ENCODE results near the gene GLRX.
"Not testable (repeated sequence)": the region's sequence is repeated elsewhere in the genome, so short reads cannot be mapped to it uniquely, and the experiment has no call there.

Gene GLRX

DNA sequence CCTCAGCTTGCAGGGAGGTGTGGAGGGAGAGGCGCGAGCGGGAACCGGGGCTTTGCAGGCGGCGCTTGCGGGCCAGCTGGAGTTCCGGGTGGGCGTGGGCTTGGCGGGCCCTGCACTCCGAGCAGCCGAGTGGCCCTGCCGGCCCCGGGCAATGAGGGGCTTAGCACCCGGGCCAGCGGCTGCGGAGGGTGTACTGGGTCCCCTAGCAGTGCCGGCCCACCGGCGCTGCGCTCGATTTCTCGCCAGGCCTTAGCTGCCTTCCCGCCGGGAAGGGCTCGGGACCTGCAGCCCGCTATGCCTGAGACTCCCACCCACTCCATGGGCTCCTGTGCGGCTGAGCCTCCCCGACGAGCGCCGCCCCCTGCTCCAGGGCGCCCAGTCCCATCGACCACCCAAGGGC lies 28.6 kb upstream of the GLRX start:
- DNase-seq: not testable (repeated sequence)

DNA sequence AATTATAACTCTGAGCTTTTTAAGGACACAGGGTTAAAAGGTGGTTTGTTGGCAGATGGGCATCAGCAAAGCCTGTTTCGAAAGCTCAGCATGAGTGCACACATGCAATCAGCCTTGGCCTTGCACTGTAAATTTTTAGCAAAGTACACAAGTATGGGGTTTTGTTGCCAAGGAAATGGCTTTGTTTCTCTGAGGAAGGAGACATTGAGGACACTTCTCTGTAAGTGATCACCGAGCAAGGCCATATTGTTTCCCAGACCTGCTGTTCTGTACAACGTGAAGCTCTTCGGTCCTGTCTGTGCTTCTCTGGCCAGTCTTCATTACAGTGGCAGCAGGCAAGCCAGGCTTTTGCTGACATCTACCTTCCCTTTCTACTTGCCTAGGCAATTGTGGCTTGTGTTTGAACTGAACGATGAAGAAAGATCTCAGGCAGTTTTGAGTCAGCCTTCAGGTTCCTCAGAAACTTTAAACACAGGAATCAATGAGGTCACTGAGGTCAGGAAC lies 27.9 kb upstream of the GLRX start:
- DNase-seq: no peak

DNA sequence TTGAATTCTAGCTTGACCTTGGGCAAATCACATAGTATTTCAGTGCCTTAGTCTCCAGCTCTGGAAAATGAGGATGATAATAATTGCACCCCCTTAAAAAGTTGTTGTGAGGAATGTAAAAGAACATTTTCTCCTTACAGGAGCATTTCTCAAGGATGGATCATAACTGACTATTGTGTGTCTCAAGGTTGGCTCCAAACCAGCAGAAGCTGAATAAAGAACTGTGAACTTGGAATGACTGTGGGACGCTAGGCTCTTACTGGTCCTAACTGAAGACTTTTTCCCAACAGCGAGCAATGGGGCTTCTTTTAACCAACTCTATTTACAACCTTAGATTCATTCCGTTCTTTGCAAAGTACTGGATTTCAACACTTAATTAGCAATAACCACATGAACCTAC lies 26.2 kb upstream of the GLRX start:
- DNase-seq: no peak

DNA sequence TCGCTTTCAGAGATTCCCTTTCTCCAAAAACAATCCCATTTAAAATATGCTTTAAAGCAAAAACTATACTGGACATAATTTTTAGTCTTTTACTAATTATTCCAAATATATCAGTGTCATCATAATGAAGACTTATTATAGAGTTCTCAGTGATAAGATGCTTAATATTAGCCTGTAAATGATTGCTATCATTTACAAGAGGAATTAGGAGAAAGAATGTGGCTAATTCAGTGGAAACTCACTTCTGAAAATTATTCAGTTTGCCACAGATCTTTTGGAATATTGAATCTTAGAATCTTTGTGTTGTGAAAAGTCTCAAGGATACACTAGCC lies 24.7 kb upstream of the GLRX start:
- DNase-seq: no peak

DNA sequence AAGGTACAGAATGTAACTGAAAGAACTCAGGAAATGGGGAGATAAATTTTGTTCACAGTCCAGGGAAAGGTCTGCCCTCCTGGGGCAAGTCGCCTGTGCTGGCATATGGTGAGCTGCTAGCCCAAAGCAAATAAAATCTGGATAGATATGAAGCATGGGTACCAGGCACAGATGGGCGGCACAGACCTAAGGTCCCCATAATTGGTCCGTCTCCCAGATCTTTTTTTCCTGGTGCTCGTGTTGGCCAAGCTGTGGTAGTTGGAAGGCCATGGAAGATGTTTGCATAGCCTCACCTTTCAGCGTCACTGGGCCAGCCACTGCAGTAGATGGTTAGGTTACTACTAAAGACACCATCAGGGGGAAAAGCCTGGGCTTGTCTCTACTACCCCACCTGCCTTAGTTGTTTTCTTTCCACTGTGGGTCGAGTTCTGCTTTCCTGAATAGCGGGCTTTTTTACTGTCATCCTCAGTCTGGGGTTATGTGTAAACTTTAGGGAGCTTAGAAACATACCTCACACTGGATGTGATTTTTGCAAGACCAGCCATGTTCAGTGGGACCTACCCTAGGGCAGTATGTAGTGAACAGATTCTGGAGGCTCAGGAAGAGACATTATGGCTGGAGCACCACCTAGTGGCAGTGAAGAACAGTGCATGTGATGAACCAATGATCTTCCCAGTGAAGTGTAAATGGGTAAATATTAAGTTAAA lies 24.2 kb upstream of the GLRX start:
- DNase-seq: no peak

DNA sequence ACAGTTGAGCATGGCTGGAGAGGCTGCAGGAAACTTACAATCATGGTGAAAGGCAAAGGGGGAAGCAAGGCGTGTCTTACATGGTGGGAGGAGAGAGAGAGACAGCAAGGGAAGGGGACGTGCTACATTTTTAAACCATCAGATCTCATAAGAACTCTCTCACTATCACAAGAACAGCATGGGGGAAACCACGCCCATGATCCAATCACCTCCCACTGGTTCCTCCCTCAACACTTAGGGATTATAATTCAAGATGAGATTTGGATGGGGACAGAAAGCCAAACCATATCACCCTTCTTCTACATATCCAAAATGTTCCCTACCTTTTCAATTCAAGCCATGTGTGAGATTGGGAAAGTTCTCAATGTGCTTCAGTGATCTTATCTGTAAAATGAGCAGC lies 22.9 kb upstream of the GLRX start:
- DNase-seq: no peak

DNA sequence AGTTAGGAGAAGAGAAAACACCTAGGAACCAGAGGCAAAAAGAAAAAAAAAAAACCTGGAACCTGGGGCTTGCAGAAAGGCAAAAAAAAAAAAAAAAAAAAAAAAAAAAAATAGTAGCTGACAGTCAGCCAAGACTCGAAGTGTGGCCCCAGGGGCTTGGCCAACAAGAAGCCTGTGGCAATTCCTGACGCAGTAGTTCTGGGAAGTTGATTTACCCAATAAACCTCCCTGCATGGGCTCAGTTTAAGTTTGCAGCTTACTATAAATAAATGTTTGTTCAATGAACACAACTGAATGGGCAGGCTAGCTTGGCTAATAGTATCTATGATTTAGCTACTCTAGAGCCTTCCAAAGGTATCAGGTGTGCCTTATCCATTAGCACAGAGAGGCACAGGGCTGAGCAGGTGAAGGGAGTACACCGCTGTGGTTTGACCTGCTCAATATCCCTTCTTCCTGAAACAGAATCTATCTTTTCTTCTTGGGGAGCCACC lies 21.3 kb upstream of the GLRX start:
- no peak for DNase-seq

DNA sequence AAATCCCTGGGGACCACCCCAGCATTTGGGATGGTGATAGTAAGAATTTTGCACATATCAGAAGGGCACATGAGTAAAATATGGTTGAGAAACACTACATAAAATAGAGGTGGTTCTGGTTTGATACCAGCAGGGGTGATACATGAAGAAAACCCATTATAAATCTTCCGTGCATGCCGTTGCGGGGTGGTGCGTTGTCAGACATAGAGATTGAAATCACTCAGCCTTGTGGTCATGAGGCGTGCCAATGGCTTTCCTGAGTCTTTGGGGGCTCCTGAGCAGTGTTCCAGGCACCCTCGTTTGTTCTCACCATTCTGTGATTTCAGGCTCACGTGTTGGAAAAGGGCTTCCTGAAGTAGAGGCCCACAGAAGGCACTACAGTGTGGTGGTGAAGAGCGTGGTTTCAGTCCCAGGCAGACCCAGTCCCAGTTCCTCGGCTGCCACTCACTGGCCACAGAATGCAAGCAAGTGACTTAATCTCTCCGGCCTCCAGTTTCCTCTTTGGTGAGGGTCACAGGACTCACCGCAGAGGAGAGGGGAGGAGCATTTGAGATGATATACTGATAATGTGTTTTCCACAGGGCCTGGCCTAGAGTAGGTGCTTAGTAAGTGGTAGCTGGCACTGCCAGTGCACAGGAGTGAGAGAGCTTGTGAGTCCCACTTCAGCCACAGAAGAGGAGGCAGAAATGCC lies 20.5 kb upstream of the GLRX start:
- DNase-seq: no peak

DNA sequence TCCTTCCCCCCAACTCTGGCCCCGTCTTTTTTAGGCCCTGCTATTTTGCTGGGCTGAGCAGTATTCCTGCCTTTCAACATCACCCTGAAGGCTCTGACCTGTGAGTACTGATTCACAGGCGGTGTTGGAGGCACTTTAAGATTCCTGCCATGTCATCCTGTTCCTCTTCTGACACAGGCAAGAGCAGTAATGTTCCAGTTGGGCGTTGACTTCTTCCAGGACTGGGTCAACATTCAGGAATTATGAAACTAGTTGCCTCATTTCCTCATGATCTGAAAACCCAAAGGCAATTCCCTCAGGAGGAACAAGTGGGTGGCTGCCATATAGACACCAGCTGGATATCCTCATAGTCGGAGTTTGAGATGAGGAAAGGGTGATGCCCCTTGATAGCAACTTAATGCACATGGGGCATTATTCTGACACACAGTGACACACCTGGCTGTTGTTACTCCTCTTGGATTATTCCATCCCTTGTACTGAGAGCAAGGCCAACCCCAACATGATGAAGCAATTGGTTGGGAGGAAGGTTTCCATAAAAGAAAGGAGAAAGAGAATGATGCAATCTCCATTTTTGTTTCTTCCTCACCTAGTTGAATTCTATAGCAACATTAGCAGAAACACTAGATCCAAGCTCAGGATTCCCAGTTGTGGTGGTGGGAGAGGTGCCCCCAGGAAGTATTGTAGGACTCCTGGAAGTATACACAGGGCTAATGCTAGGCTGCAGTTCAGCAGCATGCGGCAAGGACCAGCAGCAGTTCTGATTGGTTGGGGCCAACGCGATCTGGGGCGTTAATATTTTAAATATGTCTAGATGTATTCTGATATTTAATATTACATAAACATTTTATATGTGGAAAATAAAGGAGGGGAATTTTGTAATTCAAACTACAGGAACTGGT lies 19.6 kb upstream of the GLRX start:
- DNase-seq: no peak

DNA sequence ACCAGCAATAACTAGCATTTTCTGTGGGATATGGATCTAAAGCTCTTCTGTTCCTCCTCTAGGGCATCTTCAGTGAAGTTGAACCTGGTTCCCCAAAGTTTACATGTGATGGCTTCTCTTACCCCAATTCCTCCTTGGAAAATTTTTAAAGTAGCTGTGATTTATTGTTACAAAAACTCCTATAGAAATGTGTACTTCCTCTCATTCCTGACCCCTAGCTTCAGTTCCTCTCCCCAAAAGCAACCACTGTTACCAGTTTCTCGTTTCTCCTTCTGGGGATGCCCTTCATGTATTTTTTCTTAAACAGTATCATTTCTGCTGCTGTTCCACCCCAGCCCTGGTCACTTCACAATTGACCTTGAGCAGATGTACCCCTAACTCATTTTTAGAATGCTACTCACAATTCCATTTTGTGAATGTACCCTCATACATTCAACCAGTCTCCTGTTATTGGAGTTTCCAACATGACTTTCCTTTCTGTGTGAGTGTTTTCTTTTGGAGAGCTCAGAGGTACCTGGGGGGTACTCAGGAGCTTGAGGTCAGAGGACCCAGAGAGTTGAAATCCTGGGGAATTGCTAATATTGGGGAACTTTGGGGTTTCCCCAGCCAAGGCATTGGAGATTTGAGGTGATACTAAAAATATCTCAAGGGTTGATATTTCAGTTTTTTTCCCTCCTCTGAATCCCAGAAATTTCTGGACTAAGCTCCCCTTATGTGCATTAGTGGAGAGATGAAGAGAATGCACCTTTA lies 18.6 kb upstream of the GLRX start:
- DNase-seq: no peak

DNA sequence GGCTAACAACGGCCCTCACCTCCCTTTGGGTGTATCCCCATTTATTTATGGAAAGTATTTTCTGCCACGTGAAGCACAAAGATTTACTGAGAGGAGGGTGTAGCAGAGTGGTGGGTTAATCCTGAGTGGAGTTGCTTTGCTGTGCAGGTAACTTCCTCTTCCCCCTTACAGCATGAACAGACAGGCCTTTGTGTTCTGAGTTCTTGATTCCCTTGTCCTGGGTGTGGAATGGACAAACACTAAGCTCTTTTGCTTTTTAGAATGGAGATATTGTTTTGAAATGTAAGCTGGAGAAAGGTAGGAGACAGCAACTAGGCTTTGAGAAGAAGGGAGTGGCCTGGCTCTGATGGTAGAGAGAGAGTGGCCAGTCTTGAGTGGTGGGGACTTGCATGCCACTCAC lies 17.1 kb upstream of the GLRX start:
- DNase-seq: no peak

DNA sequence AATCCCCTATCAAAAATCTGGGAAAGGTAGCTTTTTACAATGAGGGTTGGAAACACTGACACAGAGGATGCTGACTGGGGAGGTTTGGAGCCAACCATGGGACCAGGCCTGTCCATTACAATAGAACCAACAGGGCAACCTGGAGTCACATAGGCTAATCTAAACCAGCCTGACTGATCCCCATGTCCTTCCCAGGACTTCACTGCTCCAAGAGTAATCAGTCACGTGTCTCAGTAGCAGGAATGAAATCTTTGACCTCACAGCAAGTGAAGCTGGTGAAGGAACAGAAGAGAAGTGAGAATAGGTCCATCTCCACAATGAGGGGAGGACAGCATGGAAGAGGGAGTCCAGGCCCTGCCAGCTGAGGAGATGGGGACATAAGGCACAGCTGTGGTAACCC lies 16.0 kb upstream of the GLRX start:
- DNase-seq: no peak

DNA sequence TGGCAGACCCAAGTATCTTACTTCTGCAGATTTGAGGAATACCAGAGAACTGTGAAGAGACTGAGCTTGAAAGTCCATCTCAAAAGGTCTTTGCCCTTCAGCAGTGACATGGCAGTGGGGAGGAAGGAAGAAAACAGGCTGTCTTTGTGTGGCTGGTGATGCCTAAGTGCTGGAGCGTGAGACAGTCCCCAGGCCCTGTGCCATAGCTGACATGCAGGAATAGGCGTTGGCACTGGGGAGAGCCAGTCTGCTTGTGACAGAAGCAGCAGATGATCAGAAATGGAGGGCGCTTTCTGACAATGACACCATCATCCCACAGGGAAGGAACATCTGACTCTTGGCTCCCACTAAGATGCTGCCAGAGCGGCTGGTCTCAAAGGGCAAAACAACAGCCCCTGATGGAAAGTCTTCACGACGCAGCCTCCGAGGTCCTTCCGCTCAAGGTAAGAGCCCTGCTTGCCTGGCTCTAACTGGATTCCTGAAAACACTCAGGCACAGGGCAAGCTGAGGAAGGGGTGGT lies 15.5 kb upstream of the GLRX start:
- DNase-seq: no peak

DNA sequence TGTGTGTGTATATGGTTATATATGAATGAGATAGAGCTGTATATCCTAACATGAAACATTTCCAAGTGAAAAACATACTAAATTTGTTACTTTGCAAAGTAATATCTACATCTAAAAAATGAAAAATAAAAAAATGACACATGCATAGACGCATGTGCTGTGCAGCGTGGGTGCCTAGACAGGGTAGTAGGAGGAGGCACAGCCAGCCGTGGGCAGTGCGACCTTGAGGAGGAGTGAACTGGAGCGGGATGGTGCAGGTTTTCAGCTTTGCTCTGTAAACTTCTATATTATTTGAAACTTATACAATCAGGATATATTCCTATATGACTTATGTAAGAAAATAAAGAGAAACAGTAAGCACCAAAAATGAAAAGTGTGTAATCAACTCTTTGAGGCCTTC lies 15.0 kb upstream of the GLRX start:
- DNase-seq: no peak

DNA sequence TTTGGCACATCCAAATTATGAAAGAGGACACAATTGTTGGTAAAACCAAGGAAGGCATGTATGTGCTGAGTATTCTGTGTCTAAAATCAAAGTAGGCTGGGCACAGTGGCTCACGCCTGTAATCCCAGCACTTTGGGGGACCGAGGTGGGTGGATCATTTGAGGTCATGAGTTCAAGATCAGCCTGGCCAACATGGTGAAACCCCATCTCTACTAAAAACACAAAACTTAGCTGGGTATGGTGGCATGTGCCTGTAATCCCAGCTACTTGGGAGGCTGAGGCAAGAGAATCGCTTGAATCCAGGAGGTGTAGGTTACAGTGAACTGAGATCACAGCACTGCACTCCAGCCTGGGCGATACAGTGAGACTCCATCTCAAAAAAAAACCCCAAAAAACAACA lies 14.4 kb upstream of the GLRX start:
- not testable (repeated sequence) for DNase-seq

DNA sequence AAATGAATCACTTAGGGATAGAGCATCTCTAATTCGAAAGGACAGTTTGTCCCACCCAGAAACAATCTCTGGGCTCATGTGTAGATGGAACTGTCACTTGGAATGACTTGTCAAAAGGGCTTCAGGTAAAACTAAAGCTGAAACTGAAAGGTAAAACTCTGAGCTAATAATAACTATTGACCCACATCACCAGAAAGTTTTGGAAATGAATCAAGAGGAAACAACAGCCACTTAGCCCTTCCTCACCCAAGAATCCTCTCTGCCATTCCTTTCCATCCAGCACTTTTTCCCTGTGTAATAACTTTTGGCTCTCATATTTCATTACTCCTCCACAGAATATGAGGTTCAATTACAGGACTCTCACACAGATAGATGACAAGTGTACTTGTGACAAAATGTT lies 14.0 kb upstream of the GLRX start:
- no peak for DNase-seq

DNA sequence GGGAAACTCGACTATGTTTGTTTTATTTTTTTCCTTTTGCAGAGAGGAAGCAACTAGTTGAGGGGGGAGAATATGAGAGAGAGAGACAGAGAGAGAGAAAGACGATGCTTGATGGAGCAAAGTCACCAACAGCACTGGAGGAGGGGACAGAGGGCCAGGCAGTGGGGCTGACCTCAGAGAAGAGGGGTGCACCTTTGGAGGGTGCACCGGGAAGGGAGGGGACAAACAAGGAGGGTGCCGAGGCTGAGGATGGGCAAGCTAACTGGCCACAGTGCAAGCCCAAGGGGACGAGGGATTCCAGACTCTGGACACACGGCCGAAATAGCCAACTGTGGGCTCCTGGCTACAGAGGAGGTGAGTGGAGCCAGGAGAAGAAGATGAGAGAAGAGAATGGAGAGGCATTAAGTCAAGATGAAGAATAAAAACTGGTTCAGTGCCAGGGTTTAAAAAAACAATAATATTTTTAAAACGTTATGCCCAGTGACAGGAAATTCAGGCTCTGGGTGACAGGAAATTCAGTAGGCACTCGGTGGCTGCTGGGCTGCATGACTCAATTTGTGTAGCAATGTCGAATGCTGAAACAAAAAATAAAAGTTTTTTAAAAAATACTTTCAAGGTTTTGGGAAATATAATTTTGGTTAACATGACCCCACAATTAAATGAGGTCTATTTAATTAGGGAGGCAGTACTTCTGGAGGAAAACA lies 13.3 kb upstream of the GLRX start:
- no peak for DNase-seq

DNA sequence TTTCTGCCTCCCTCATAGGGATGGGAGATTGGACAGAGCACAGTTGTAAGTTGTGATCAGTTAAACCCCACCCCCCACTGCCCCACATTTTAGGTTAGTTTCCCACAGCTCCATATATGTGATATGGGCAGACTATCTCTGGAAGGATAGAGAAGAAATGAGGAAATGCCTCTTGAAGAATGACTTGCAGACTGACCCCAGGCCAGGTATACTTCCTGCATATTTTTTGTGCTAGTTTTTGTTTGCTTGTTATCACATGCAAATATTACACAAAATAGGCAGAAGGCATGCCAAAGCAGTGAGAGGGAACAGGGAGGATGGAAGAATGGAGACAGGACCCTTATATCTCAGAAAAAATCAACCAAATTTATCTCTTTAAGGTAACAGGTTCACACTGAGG lies 10.1 kb upstream of the GLRX start:
- no peak for DNase-seq

DNA sequence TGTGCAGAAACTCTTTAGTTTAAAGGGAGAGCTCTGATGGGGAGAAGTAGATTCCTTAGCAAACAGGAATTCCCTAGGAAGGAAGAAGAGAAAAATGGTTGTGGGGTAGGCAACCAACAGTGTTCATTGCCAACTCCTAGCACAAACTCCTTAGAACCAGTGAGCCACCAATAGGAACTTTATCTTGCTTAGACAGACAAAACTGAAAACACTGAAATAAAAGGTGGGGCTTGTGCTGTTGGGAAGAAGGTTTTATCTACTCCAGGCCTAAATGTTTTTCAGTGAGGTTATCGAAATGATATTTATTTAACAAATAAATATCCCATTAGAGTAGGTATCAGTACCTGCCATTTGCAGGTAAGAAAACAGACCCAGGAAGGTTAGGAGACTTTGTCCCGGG lies 7.7 kb upstream of the GLRX start:
- DNase-seq: no peak

DNA sequence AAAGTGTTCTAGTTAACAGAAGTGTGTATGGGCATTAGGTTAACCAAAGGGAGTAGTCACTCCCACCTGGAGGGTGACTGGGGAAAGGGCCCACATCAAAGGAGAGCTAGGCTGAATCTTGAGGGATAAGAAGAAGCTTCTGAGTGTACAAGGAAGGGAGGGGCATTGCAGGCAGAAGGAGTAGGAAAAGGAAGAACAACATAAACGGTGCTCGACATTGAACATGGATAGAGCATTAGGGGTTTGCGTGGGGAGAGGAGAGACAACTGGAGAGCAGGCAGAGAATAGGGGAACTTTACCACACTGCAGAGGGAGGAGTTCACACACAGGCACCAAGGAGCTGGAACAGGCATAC lies 5.3 kb upstream of the GLRX start:
- DNase-seq: no peak

DNA sequence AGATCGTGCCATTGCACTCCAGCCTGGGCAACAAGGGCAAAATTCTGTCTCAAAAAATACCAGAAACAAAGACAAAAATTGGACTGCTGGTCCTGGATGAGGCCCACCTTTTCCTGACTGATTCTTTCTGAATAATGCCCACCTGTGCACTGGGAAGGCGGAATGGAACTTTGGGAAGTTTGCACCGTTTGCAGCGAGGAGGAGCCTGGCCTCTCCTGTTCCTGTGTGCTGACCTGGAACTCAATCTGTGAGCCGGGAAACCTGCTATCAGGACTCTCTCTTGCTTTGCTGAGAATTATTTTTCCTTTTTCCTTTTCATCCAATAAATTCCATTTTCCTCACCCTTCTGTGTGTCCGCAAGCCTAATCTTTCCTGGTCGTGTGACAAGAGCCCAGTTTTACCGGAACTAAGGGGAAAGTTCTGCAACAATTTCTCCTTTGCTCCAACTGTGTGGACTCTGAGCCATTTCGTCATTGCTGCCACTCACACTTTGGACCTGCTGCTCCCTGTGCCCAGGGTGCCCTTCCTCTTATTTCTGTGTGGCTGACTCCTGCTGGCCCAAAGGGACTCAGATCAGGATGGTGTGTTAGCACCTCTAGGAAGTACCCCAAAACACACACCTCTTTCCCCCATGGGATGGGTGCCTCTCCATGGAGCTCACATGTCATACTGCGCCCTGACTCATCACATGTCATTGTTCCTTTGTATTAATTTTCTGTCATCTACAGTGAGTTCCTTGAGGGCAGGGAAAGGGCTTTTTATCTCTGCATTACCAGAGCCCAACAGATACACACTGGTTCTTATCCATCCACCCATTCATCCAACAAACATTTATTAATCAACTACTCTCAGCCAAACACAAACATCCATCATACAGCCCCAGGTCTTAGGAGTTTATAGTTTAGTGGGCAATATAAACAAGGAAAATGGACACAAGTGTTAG lies 4.7 kb upstream of the GLRX start:
- DNase-seq: no peak

Measured in cortex of kidney (tissue), 1 donor.